ENCODE data around the gene CCL13. TPM values are rescaled to one million over a fixed set of nuclear protein-coding genes. Genes with fewer than 3 reads are reported as not detected.

Gene CCL13
- total RNA-seq, 4 donors from 2014 or later, result 1.5 TPM; not detected in 3

DNA sequence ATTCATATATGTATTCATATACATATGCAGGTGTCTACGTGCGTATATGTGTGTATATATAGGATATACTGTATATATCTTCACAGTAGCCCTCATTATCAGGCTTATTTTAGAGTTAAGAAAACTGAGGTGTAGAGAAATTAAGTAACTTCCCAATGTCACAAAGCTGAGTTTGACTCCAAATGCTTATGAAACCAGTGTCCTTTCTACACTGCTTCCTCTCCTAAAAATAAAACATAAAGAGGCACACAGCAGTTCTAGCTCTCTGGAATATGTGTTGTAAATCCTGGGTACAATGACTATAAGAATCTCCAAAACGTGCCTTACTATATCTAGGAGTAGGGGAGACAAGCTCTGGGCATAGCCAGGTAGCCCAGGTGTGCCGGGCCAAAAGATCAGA, 46.7 kb downstream of the CCL13 start:
- no peaks in the 10 kb centered on the region for H3K36me3 ChIP-seq
- no peak for TF ChIP-seq CTCF (IDR thresholded peaks at IDR 0.05 in 4 of 5, conservative IDR thresholded peaks at IDR 0.05 in 1 of 5)
- TF ChIP-seq POLR2A (IDR thresholded peaks at IDR 0.05), result no peak
- DNase-seq (no peak), ATAC-seq (no peak)
- H3K27me3 ChIP-seq, result peaks cover 0 to 9% (median 0%) of the 10 kb centered on the region in 3 donors
- no peaks in the 10 kb centered on the region for H3K4me1 ChIP-seq
- no peaks in the 10 kb centered on the region for H3K9me3 ChIP-seq
- intact Hi-C loops (cut with DNase I; ENCODE audit: low total_unique reads), result no loop called here
- no peak overlapping the region for H3K27ac ChIP-seq
- in situ Hi-C loops (cut with MboI; ENCODE audit: low sequenced_read_pairs in 4 of 4), result loop anchor here in 1 of 4 donors (25.0 kb wide), 1 partner anchor 234 kb away; no protein-coding TSS in a partner anchor
- no peak overlapping the region for H3K4me3 ChIP-seq

DNA sequence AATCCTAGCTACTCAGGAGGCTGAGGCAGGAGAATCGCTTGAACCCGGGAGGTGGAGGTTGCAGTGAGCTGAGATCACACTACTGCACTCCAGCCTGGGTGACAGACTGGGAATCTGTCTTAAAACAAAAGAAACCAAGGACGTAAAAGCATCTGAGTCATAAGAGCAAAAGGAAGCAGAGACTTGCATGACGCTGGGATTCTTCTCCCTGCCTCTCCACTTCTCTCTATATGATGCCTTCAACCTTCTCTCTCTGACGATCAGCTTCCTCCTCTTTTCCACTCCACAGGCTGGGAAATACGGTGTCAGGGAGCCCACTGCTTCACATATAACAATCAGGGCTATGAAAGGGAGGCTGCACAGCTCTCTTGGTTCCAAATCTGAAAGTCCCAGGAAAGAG, 49.9 kb downstream of the CCL13 start:
- H3K27ac ChIP-seq, result no peak overlapping the region

More for the DNA sequence above, 49.9 kb downstream of the CCL13 start:
- TF ChIP-seq CTCF (IDR thresholded peaks at IDR 0.05 in 4 of 5, conservative IDR thresholded peaks at IDR 0.05 in 1 of 5), result no peak
- in situ Hi-C loops (cut with MboI; ENCODE audit: low sequenced_read_pairs in 4 of 4), result loop anchor here in 1 of 4 donors (25.0 kb wide), 1 partner anchor 231 kb away; no protein-coding TSS in a partner anchor
- no peaks in the 10 kb centered on the region for H3K9me3 ChIP-seq
- intact Hi-C loops (cut with DNase I; ENCODE audit: low total_unique reads), result no loop called here
- H3K27me3 ChIP-seq, result peaks cover 0 to 34% (median 4%) of the 10 kb centered on the region in 3 donors
- ATAC-seq (no peak), DNase-seq (no peak)
- H3K4me1 ChIP-seq, result no peaks in the 10 kb centered on the region
- H3K4me3 ChIP-seq, result no peak overlapping the region
- H3K36me3 ChIP-seq, result no peaks in the 10 kb centered on the region

Other genes starting within 250 kb of the CCL13 start
- gene CCL2, start 101.2 kb upstream of the CCL13 start, total RNA-seq, result 1 to 10 TPM; 1.1 to 5.8 (median 4.1) TPM
- gene CCL7, start 86.3 kb upstream of the CCL13 start, total RNA-seq, result not detected
- gene CCL11, start 70.7 kb upstream of the CCL13 start, total RNA-seq, result not detected
- gene CCL8, start 37.0 kb upstream of the CCL13 start, total RNA-seq, result under 1 TPM in 1 of 4 donors, not detected in 3; 0.61 TPM
- not detected for gene CCL1, start 6.8 kb downstream of the CCL13 start, total RNA-seq
- not detected for gene TMEM132E, start 223.1 kb downstream of the CCL13 start, total RNA-seq